RWPE2 (cell line): Measurements from ENCODE around the gene LIPA.

Experiments used
- ATAC-seq: fragments of 200-7000 bp; cut with Tn5 transposase; 3 replicates; pipeline ENCODE4 v1.9.1; 2021; ENCODE audit warnings: low read depth
- DNase-seq: peaks from one replicate; pipeline ENCODE4 v3.0.0-alpha.2; 2020; ENCODE audit warnings: low spot score
- H3K27ac ChIP-seq: fragments of 450-650 bp; 2 replicates; pipeline ENCODE4 v1.5.1; 2017; ENCODE audit warnings: mild to moderate bottlenecking; ENCODE audit not compliant: poor library complexity, severe bottlenecking
- H3K27me3 ChIP-seq: fragments of 250-450 bp; sonication (Bioruptor Pico); 2 replicates; pipeline ENCODE4 v1.5.1; 2021; ENCODE audit warnings: mild to moderate bottlenecking, moderate library complexity; ENCODE audit not compliant: insufficient read depth, poor library complexity, severe bottlenecking
- H3K36me3 ChIP-seq: fragments of 250-450 bp; sonication (Bioruptor Pico); 2 replicates; pipeline ENCODE4 v1.5.1; 2020; ENCODE audit warnings: low read depth, mild to moderate bottlenecking, moderate library complexity
- H3K4me1 ChIP-seq: fragments of 250-450 bp; sonication (Bioruptor Pico); 2 replicates; pipeline ENCODE4 v1.5.1; 2021; ENCODE audit warnings: mild to moderate bottlenecking, moderate library complexity; ENCODE audit not compliant: insufficient read depth, poor library complexity, severe bottlenecking
- H3K4me3 ChIP-seq: fragments of 250-450 bp; sonication (Bioruptor Pico); 2 replicates; pipeline ENCODE4 v1.5.1; 2021; ENCODE audit warnings: mild to moderate bottlenecking, moderate library complexity; ENCODE audit not compliant: severe bottlenecking
- H3K9me3 ChIP-seq: fragments of 250-450 bp; sonication (Bioruptor Pico); 2 replicates; pipeline ENCODE4 v1.5.1; 2021; ENCODE audit warnings: mild to moderate bottlenecking, moderate library complexity; ENCODE audit not compliant: severe bottlenecking
- TF ChIP-seq, protein P1 (sequence below): fragments of 450-650 bp; IDR thresholded peaks from one replicate; pipeline ENCODE4 v1.5.1; 2017; ENCODE audit warnings: mild to moderate bottlenecking, moderate library complexity; ENCODE audit not compliant: poor library complexity, severe bottlenecking

LIPA gene

DNA sequence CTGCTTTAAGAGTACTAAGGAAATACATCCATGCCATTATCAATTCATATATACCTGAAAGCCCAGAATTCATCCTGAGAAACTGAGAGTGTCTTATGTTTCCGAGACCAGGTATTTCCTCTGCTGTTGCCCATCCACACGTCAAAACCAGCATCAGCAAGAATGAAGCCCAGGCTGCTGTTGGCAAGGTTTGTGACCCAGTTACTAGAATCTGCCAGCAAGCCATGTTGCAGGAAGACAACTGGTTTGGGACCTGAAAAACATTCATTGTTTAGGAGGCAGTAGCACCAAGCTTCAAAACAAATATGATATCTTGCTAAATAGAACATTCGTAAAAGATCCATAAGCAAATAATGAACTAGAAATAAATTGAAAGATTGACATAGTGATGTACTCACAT, 23.4 kb downstream of the LIPA start:
- DNase-seq = no peak
- no peaks in the 10 kb centered on the region for H3K4me1 ChIP-seq
- TF ChIP-seq, protein P1, sequence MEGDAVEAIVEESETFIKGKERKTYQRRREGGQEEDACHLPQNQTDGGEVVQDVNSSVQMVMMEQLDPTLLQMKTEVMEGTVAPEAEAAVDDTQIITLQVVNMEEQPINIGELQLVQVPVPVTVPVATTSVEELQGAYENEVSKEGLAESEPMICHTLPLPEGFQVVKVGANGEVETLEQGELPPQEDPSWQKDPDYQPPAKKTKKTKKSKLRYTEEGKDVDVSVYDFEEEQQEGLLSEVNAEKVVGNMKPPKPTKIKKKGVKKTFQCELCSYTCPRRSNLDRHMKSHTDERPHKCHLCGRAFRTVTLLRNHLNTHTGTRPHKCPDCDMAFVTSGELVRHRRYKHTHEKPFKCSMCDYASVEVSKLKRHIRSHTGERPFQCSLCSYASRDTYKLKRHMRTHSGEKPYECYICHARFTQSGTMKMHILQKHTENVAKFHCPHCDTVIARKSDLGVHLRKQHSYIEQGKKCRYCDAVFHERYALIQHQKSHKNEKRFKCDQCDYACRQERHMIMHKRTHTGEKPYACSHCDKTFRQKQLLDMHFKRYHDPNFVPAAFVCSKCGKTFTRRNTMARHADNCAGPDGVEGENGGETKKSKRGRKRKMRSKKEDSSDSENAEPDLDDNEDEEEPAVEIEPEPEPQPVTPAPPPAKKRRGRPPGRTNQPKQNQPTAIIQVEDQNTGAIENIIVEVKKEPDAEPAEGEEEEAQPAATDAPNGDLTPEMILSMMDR = no peak
- H3K9me3 ChIP-seq = no peaks in the 10 kb centered on the region
- no peaks in the 10 kb centered on the region for H3K27me3 ChIP-seq
- no peak for ATAC-seq
- H3K36me3 ChIP-seq = peaks cover 34% of the 10 kb centered on the region
- no peak overlapping the region for H3K27ac ChIP-seq
- H3K4me3 ChIP-seq = no peak overlapping the region

DNA sequence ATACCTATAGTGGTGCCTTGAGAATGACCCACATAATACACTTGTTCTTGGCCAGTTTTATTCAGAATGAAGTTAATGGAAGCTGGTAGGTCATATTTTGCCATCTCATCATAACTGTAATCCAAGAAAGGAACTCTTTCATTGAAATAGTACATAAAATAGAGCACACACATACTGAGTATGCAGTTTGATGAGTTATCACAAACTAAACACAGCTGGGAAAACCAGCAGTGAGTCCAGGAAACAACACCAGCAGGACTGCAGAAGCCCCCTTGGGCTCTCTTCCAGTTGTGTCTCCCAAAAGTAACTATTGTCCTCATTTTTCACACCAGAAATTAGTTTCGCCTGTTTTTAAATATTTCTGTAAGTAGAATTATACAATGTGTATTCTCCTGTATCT, 24.7 kb downstream of the LIPA start:
- TF ChIP-seq, protein P1 = no peak
- ATAC-seq = no peak
- no peaks in the 10 kb centered on the region for H3K9me3 ChIP-seq

DNA sequence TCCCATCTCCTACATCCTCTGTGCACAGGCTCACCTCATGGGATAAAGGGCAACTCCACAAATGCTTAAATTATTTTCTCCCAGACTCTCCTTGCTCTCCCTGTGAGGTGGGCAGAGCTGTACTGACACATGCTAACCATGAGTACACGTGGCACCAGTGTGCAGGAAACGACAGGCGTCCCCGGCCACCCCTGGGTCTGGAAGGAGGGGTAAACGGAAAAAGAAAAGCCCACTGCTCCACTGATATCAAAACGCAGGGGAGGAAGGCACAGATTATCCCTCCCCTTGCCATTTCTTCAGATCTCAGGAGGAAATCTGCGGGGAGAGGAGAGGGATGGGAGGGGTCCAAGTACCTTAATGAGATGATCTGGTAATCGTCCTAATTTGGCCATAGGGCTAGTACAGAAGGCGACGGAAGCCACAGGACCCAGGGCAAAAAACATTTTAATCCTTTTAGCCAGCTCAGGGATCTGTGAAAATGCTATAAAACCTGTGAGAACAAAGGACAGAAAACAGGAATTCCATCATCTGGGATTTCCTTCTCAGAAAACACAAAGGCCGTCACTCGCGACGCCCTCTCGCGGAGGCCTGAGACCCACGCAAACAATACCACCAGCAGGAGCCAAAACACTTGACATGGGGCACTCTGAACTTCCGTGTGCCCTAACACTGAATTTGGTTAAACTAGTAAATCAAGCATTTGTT, 26.7 kb downstream of the LIPA start:
- TF ChIP-seq, protein P1 = peak; percentile 27

More for the DNA sequence above, 24.7 kb downstream of the LIPA start:
- Histone ChIP-seq H3K27me3 (no peaks in the 10 kb centered on the region), H3K4me1 (no peaks in the 10 kb centered on the region), H3K4me3 (no peak overlapping the region), H3K36me3 (peaks cover 34% of the 10 kb centered on the region), H3K27ac (no peak overlapping the region)
- DNase-seq = no peak

DNA sequence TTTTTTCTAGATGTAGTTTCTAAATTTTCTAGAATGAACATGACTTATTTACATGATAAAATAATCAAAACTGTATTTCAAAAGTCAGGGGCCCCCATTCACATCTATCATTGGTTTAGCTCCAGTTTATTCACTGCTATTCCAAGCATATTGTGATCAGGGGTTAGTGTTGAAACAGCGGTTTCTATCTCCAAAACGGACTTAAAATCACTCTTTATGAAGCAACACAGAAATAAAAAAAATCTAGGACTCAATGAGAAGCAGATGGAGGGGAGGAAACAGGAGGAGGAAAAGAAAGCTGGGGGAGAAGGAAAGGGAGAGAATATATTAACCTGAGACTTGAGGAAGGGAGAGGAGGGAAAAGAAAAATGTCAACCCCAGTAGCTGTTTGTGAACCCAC, 29.7 kb downstream of the LIPA start:
- Histone ChIP-seq H3K9me3 (no peaks in the 10 kb centered on the region), H3K4me3 (no peak overlapping the region), H3K27me3 (no peaks in the 10 kb centered on the region), H3K27ac (no peak overlapping the region), H3K36me3 (peaks cover 35% of the 10 kb centered on the region), H3K4me1 (no peaks in the 10 kb centered on the region)
- ATAC-seq (no peak), DNase-seq (no peak)
- TF ChIP-seq, protein P1 = no peak

More for the DNA sequence above, 26.7 kb downstream of the LIPA start:
- Histone ChIP-seq H3K27me3 (no peaks in the 10 kb centered on the region), H3K36me3 (peaks cover 39% of the 10 kb centered on the region), H3K4me3 (no peak overlapping the region), H3K9me3 (no peaks in the 10 kb centered on the region), H3K27ac (no peak overlapping the region), H3K4me1 (no peaks in the 10 kb centered on the region)
- ATAC-seq (no peak), DNase-seq (no peak)

DNA sequence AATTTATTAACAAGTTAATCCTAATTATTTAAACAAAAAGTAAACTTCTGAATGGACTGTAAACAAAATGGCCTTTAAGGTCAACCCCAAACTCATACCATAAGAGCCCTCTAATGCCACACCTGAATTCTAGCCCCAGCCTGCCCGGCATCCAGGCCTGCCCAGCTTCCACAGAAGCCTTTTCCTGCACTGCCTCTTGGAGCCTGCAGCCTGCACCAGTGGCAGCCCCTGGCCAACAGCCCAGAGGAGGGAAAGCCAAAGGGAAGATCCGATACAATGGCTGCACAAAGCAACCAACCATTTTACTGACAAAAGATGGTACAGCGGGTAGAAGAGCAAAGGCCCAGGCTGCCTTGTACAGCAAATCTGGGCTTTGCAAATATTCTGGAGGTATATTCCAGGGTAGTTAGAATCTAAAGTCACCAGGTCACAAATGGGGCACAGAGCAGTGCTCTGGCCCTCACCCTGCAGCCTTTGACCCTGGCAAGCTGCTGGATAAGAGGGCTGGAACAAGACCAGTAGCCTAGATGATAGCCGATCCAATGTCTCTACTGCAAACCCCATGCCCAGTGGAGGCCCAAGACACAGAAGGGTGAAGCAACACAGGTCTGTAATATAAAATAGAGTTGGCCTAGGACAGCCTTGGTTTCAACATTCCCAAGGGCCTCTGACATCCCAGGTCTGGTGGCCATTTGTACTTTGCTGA, 31.9 kb downstream of the LIPA start:
- Histone ChIP-seq H3K27ac (no peak overlapping the region), H3K4me1 (no peaks in the 10 kb centered on the region), H3K27me3 (no peaks in the 10 kb centered on the region), H3K9me3 (no peaks in the 10 kb centered on the region), H3K36me3 (peaks cover 29% of the 10 kb centered on the region), H3K4me3 (no peak overlapping the region)
- TF ChIP-seq, protein P1 = no peak
- ATAC-seq (no peak; the same call in 2 of the 3 replicates), DNase-seq (no peak)
